Astrocyte of the spinal cord (primary cell): ENCODE results near the gene MED15.
A peak's percentile ranks its signal among the peaks of the same experiment; 100 is the strongest.

ENCODE experiments used
- DNase-seq: peaks from one replicate; pipeline ENCODE4 v3.0.0; 2011; ENCODE audit warnings: low read depth, low spot score
- H3K4me3 ChIP-seq: 2 replicates; pipeline ENCODE4 v1.5.1; 2011; ENCODE audit warnings: low read depth, mild to moderate bottlenecking, low read length, moderate library complexity
- in situ Hi-C: cut with HindIII; loops from 2 replicates; pipeline ENCODE4 v1.10.0; 2017; ENCODE audit warnings: low sequenced_read_pairs
- TF ChIP-seq, protein P1 (sequence below): IDR thresholded peaks from 2 replicates; pipeline ENCODE4 v1.5.1; 2012; ENCODE audit warnings: low read depth, mild to moderate bottlenecking, low read length, inconsistent platforms

MED15 gene

DNA sequence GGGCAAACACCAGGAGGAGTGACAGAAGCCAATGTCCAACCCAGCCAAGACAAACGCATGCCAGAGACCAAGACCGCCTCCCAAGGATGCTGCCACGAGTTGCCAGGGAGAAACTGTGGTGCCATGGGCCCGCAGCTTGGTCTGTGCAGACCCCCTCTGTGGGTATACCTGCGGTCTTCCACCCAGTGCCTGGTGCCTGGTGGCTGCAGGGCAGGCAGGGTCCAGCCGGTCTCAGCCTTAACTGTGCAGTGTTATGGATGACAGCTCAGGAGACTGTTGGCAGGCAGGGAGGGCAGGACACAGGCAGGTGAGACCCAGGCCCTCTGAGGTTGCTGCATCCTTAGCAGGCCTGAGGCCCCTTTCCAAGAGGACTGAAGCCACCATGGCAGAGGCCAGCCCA lies 97.9 kb downstream of the MED15 start:
- TF ChIP-seq, protein P1, sequence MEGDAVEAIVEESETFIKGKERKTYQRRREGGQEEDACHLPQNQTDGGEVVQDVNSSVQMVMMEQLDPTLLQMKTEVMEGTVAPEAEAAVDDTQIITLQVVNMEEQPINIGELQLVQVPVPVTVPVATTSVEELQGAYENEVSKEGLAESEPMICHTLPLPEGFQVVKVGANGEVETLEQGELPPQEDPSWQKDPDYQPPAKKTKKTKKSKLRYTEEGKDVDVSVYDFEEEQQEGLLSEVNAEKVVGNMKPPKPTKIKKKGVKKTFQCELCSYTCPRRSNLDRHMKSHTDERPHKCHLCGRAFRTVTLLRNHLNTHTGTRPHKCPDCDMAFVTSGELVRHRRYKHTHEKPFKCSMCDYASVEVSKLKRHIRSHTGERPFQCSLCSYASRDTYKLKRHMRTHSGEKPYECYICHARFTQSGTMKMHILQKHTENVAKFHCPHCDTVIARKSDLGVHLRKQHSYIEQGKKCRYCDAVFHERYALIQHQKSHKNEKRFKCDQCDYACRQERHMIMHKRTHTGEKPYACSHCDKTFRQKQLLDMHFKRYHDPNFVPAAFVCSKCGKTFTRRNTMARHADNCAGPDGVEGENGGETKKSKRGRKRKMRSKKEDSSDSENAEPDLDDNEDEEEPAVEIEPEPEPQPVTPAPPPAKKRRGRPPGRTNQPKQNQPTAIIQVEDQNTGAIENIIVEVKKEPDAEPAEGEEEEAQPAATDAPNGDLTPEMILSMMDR = no peak
- no peak for DNase-seq
- no peak overlapping the region for H3K4me3 ChIP-seq
- in situ Hi-C loops = no loop called here

DNA sequence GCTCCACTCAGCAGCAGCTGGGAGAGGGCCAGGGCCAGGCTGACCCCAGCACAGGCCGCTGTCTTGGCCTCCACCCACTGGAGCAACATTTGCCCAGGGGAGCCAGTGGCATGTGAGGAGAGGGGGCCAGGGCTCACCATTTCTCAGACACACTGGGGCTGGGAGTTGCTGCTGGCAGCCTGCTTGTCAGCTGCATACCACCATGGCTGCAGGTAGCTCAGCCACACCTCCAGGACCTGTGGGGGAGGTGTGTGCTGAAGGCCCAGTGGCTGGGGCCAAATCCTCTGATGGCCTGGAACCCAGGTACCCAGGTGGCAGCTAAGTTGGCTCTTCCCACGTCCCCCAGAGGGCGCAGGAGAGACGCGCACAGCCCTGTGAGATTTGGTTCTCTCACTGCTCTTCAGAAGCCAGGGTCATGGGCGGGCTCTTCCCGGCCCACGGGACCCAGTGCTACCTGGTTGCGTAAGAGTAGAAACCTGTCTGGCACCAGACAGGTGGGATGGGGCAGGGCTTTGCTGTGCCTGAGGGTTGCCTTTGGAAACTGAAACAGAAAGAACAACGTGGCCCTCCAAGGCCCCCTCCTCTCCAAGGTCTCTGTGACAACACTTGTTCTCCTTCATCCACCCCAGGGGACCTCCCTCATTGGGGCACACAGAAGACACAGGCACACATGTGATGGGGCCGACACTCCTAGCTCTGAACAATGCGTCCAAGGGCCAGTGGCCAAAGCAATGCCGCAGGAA lies 98.8 kb downstream of the MED15 start:
- no peak overlapping the region for H3K4me3 ChIP-seq
- in situ Hi-C loops = no loop called here
- peak; percentile 55 for DNase-seq
- TF ChIP-seq, protein P1 = peak; percentile 85

- TF ChIP-seq, protein P1 = no peak
- DNase-seq = no peak
- in situ Hi-C loops = no loop called here
- H3K4me3 ChIP-seq = no peak overlapping the region
These were observed 99.3 kb downstream of the MED15 start for GRCh38 chr22:20606784-20607128.

DNA sequence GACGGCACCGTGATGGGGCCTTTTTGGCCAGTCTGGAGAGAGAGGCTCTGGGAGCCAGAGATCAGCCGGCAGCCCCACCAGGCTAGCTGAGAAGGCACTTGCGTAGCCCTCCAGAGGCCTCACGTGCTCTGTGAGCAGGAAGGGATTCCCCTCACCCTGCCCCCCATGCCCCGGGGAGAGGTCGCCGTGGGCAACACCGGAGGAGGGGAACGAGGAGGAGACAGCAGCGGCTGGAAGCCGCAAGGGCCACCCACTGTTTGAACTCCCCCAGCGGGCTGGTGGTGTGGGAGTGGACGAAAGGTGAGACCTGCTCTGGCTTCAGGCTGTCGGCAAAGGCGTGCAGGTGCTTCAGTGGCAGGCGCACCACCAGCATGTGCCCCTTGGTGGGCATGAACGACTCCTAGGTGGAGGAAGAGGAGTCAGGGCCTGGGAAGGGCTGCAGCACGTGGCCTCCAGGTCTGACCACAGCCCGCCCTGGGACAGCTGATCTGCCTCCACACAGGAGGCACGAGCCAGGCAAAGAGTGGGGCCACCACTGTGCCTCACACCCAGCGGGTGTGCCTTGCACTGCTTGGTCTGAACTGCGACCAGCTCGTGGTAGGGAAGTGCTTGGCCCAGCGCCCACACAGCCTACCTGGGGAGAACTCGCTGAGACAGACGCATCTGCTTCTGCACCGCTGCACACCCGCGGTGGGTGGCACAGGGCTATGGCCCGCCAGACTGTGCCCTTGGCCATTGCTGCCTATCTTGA lies 99.9 kb downstream of the MED15 start:
- no peak for DNase-seq
- in situ Hi-C loops = no loop called here
- TF ChIP-seq, protein P1 = no peak
- H3K4me3 ChIP-seq = no peak overlapping the region

DNA sequence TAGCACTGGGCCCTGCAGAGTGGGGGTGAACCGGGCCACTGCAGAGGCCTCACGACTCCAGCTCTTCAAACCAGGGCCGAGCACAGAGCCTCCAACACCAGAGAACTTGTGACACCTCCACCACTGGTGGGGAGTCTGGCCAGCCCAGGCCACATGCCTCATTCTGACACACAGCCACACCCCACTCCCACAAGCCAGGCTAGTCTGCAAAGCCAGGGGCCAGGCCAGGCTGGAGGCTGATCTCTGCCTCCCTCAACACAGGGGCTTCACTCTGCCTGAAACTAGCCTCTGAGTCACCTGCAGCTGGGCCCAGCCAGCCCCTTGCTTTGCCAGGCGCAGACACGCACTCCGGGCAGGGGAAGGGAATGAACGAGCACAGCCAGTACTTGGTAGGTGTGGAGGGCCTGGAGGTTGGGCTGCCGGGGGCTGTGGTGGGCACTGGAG lies 102.9 kb downstream of the MED15 start:
- H3K4me3 ChIP-seq = no peak overlapping the region
- TF ChIP-seq, protein P1 = no peak

DNA sequence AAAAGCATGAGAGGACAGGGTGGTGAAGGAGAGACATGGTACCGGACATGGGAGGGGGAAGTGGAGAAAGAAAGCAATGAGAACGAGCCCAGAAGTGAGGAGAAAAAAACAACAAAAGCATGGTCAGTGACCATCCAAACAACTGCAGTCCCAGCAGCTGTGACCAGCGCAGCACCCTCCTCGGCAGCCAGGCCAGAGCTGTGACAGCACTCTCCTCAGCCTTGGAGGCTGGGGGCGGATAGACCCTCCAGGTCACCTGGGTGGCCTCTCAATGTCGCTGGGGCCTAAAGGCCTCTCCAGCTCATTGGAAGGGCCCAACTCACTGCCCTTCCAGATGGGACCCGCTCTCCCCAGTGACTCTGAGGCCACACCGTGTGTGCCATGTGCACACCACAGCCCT lies 103.3 kb downstream of the MED15 start:
- in situ Hi-C loops = no loop called here
- TF ChIP-seq, protein P1 = no peak
- no peak for DNase-seq
- H3K4me3 ChIP-seq = no peak overlapping the region

More for the DNA sequence above, 102.9 kb downstream of the MED15 start:
- DNase-seq = no peak
- in situ Hi-C loops = no loop called here
